HG03439 (cell line): Measurements from ENCODE around the gene GATA2.

Experiments
- ATAC-seq: cut with Tn5 transposase; IDR thresholded peaks from one replicate; pipeline ENCODE4 v1.9.1; 2021; ENCODE audit warnings: mild to moderate bottlenecking, moderate library complexity; ENCODE audit not compliant: unreplicated experiment

GATA2 gene

GRCh38 chr3:128436214-128436613 is 56.8 kb downstream of the GATA2 start:
- ATAC-seq, result no peak

DNA sequence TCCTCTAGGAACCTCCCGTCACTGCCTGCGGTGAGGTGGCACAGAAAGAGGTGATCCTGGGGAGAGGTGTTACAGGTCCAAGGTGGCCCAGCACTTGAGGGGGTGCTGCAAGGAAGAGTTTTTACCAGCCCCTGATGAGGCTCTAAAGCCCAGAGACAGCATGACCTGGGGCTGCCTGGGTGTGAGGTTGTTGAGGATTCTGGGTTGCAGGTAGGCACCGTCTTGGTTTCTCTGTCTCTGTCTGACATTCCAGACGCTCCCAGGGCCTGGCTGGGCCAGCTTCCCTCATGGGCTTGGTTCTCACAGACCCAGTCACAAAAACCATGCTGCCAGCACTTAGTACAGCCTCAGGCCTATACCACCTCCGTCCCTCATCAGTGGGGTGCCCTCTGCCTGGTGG is 57.4 kb downstream of the GATA2 start:
- ATAC-seq, result no peak

GRCh38 chr3:128435058-128435457 is 57.9 kb downstream of the GATA2 start:
- ATAC-seq, result no peak

DNA sequence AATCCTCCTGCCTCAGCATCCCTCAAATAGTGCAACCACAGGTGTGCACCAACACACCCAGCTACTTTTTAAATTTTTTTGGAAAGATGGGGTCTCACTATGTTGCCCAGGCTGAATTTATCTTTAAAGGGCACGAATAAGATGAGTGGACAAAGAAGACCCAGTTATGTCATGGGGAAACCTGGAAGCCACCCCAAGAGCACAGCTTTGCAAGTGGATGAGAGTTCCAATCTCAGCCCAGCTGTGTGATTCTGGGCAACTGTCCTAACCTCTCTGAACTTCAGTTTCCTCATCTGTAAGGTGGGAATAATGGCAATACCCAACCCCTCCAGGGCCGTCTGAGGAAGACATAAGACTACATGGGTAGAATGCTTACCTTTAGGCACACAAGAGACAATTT is 58.5 kb downstream of the GATA2 start:
- no peak for ATAC-seq

- ATAC-seq, result no peak
Measured at GRCh38 chr3:128433837-128434165, 59.2 kb downstream of the GATA2 start.

GRCh38 chr3:128432971-128433836 is 59.8 kb downstream of the GATA2 start:
- no peak for ATAC-seq

DNA sequence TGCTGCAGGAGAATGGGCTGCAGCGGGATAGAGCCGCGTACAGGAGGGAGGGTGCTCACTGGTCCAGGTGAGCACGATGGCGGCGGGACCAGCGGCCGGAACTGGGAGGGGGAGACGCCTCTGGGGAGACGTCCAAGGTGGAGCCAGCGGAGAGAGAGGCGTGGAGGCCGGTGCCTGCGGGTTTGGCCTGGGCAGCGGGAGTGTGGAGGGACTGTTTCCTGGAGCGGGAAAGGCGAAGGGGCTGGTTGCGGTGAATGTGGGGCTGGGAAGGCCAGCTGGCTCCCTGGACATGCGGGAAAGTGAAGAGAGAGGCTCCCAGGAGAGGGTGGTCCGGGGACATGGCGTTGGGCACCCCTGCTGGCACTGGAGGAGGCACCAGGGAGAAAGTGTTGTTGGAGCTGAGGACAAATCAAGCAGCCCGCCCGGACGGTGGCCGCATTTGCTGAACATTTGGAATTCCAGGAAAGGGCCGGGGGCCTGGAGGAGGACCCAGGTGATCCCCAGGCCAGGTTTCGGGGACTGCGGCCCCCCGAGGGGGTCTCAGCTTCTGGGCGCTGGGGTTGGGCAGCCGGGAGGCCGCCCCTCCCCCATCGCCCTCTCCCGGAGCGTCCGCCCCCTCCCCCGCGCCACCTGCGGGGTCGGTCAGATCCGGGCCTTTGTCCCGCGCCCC is 60.6 kb downstream of the GATA2 start:
- no peak for ATAC-seq

DNA sequence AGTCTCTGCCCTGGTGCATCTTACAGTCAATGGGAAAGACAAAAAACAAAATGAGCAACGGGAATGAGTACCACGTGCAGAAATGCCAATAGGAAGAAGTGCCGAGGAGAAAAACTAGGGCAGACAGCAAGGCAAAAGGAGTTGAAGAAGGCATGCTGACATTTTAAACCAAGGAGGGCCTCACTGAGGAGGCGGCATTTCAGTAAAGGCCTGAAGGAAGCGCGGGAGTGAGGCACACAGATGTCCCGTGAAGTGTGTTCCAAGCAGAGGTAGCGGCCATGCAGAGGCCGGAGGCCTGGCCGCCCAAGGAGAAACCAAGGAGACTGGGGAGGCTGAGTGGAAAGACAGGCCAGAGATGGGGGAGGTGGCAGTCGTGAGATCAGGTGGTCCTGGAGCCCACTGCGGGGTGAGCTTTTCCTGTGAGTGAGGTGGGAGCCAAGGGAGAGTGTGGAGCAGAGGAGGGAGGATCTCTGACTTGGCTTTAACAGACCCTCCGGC is 61.1 kb downstream of the GATA2 start:
- ATAC-seq, result no peak

DNA sequence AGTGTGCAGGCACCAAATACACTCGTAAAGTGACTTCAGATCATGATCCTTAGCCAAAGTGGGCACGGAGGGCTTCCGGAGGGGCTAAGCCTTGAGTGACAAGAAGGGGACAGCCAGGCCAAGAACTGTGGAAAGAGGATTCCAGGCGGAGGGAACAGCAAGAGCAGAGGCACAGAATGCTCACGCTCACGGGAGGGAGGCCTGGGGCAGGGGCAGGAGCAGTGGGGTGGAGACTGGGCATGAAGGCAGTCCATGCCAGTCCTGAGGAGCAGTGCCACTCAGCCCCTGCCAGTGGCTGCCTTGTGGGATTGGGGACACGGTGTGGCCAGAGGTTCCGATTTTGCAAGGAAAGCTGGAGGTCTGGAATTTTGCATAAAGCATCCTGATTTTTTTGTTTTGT is 62.3 kb downstream of the GATA2 start:
- ATAC-seq, result no peak

GRCh38 chr3:128430301-128430700 is 62.7 kb downstream of the GATA2 start:
- ATAC-seq, result no peak

GRCh38 chr3:128429751-128430150 is 63.2 kb downstream of the GATA2 start:
- no peak for ATAC-seq
